HCT116 (cell line): ENCODE measurements around the gene EIF2B5.

Experiments used
- EZH2phosphoT487 ChIP-seq: fragments of 200-600 bp; IDR thresholded peaks from 2 replicates; pipeline ENCODE4 v1.6.1; 2018; ENCODE audit warnings: antibody characterized with exemption, borderline replicate concordance
- JUND ChIP-seq: IDR thresholded peaks from 2 replicates; pipeline ENCODE4 v1.6.1; 2012
- POLR2A ChIP-seq: IDR thresholded peaks from 2 replicates; pipeline ENCODE4 v1.7.0; 2011; ENCODE audit warnings: borderline replicate concordance; ENCODE audit not compliant: insufficient read depth, insufficient read length; ENCODE audit errors: extremely low read depth
- POLR2AphosphoS5 ChIP-seq: IDR thresholded peaks from 2 replicates; pipeline ENCODE4 v1.6.1; 2011; ENCODE audit warnings: mild to moderate bottlenecking, low read depth, low read length, moderate library complexity
- RAD21 ChIP-seq: IDR thresholded peaks from 2 replicates; pipeline ENCODE4 v1.6.1; 2012; ENCODE audit warnings: low read depth, mild to moderate bottlenecking
- SP1 ChIP-seq: IDR thresholded peaks from 2 replicates; pipeline ENCODE4 v1.6.1; 2012; ENCODE audit warnings: low read depth
- TF ChIP-seq, protein P1 (sequence below), 3 experiments: fragments of 200-600 bp in 1 of 3; sonication (generic) in 1 of 3; IDR thresholded peaks in 2 of 3; conservative IDR thresholded peaks in 1 of 3; 2 replicates each; pipeline ENCODE4 v1.5.1; 2012 to 2017; ENCODE audit warnings: low read depth in 2 of 3, low read length in 2 of 3, antibody characterized with exemption in 1 of 3, borderline replicate concordance in 1 of 3, control low read depth in 1 of 3, mild to moderate bottlenecking in 1 of 3, mixed read lengths in 1 of 3, mixed run types in 1 of 3, moderate library complexity in 1 of 3; ENCODE audit not compliant: insufficient read depth in 1 of 3

GRCh38 chr3:184192889-184193288 is 57.7 kb downstream of the EIF2B5 start:
- TF ChIP-seq JUND (no peak), POLR2A (no peak), POLR2AphosphoS5 (no peak), RAD21 (no peak), SP1 (no peak), EZH2phosphoT487 (no peak)
- TF ChIP-seq, protein P1, sequence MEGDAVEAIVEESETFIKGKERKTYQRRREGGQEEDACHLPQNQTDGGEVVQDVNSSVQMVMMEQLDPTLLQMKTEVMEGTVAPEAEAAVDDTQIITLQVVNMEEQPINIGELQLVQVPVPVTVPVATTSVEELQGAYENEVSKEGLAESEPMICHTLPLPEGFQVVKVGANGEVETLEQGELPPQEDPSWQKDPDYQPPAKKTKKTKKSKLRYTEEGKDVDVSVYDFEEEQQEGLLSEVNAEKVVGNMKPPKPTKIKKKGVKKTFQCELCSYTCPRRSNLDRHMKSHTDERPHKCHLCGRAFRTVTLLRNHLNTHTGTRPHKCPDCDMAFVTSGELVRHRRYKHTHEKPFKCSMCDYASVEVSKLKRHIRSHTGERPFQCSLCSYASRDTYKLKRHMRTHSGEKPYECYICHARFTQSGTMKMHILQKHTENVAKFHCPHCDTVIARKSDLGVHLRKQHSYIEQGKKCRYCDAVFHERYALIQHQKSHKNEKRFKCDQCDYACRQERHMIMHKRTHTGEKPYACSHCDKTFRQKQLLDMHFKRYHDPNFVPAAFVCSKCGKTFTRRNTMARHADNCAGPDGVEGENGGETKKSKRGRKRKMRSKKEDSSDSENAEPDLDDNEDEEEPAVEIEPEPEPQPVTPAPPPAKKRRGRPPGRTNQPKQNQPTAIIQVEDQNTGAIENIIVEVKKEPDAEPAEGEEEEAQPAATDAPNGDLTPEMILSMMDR (IDR thresholded peaks at IDR 0.05 in 2 of 3, conservative IDR thresholded peaks at IDR 0.05 in 1 of 3; ENCODE audit: borderline replicate concordance in 1 of 3, insufficient read depth in 1 of 3, low read depth in 2 of 3, low read length in 2 of 3), result no peak
